Karpas-422 (cell line): ENCODE results near the gene TACR1. TPM values are rescaled to one million over a fixed set of nuclear protein-coding genes. Genes with fewer than 3 reads are reported as not detected.

ENCODE experiments used
- DNase-seq: peaks from one replicate; pipeline ENCODE4 v3.0.0-alpha.2; 2015
- H2AFZ ChIP-seq: fragments of 200-600 bp; sonication (generic); 2 replicates; pipeline ENCODE4 v1.6.1; 2014; ENCODE audit warnings: antibody characterized with exemption, low read length, mixed read lengths
- H3K27ac ChIP-seq: fragments of 200-600 bp; sonication (generic); 2 replicates; pipeline ENCODE4 v1.5.1; 2014; ENCODE audit warnings: mild to moderate bottlenecking, low read length, moderate library complexity
- H3K27me3 ChIP-seq: fragments of 200-600 bp; sonication (generic); 2 replicates; pipeline ENCODE4 v1.6.1; 2014; ENCODE audit warnings: low read length, mixed read lengths
- H3K36me3 ChIP-seq: fragments of 200-600 bp; sonication (generic); 2 replicates; pipeline ENCODE4 v1.6.1; 2014; ENCODE audit warnings: low read length, mixed read lengths; ENCODE audit not compliant: insufficient read depth
- H3K4me1 ChIP-seq: fragments of 200-600 bp; sonication (generic); 2 replicates; pipeline ENCODE4 v1.6.1; 2014; ENCODE audit warnings: mild to moderate bottlenecking, low read length, mixed read lengths
- H3K4me2 ChIP-seq: fragments of 200-600 bp; sonication (generic); 2 replicates; pipeline ENCODE4 v1.6.1; 2014; ENCODE audit warnings: low read length, low read depth, mild to moderate bottlenecking; ENCODE audit not compliant: poor library complexity, severe bottlenecking
- H3K4me3 ChIP-seq: fragments of 200-600 bp; sonication (generic); 2 replicates; pipeline ENCODE4 v1.5.1; 2014; ENCODE audit warnings: mild to moderate bottlenecking, antibody characterized with exemption, low read length, mixed read lengths
- H3K79me2 ChIP-seq: fragments of 200-600 bp; sonication (generic); 2 replicates; pipeline ENCODE4 v1.6.1; 2014; ENCODE audit warnings: mild to moderate bottlenecking, low read length, mixed read lengths
- H3K9ac ChIP-seq: fragments of 200-600 bp; sonication (generic); 2 replicates; pipeline ENCODE4 v1.6.0; 2014; ENCODE audit warnings: low read length
- H3K9me2 ChIP-seq: fragments of 200-600 bp; sonication (generic), shearing (Covaris generic); replicated peaks from 2 replicates; pipeline ENCODE4 v1.6.0; 2014; ENCODE audit warnings: mild to moderate bottlenecking, low read length, moderate library complexity; ENCODE audit not compliant: insufficient read depth
- H3K9me3 ChIP-seq: fragments of 300-700, 200-600 bp; sonication (generic); 2 replicates; pipeline ENCODE4 v1.6.1; 2014; ENCODE audit warnings: low read length, mixed read lengths
- H4K20me1 ChIP-seq: fragments of 200-600 bp; sonication (generic); 2 replicates; pipeline ENCODE4 v1.6.1; 2014; ENCODE audit warnings: mild to moderate bottlenecking, antibody characterized with exemption, low read length, low read depth; ENCODE audit not compliant: insufficient read depth
- total RNA-seq: library from RNA; depleted of rRNA; stranded (reverse); fragments of >200 nt; shearing (Covaris generic); gene quantifications from 2 replicates; pipeline ENCODE4 v1.2.3, GENCODE V29; 2014; ENCODE audit warnings: low replicate concordance

The TACR1 gene
- total RNA-seq, 1 experiment from 2014 or later, result not detected

DNA sequence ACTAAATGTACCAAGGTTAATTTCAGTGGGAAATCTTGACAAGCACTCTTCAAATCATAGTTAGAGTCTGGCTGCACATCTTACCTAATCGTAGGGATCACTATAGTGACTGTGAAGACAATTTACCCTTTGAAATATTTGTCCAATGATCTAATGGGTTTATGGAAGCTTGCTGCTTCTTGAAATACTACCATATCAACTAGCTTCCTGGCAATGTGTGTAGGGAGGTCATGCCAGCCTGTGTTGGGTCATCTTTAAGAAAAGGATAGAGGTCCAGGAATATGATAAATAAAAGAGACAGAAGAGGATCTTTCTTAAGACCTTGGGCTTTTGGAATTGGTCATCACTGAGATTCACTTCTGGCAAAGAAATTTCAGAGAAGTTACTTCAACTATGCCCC lies 156.5 kb downstream of the TACR1 start:
- no peak overlapping the region for H3K27ac ChIP-seq

DNA sequence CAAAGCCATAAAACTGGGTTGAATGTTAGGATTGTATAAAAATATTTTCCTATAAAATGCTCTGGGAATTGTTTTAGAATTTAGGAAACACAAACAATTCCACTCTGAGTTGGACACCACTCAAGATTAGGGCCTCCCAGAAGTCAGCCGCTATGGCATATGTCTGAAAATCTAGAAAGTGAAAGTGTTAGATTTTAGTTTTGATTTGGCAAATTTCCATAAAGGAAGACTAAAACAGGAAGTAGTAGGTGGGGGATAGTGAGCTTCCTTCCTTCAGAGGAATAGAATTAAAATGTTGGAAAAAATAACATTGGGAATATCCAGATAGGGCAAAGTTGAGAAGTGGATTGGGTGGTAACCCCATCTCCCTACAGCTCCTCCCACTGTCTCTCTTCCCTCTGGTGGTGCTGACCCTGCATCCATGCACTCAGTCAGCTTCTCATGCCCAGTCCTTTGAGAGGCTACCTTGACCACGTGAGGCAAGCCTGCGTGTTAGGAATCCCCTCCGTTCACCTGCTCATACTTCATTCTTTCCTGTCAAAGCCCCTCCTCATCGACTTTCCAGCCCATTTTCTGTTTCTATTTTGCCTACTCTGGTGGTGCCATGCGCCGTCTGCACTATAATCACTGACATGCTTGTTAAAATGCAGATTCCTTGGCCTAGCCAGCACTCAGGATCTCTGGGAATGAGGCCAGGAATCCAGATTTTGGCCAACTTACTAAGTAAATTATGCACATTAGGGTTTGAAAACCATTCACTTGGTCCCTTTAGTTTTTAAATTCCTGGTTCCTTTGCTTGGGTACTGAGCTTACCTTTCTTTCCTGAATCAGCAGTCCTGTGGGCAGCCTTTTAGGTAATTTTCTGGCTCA lies 157.4 kb downstream of the TACR1 start:
- H3K4me1 ChIP-seq, result no peaks in the 10 kb centered on the region
- no peak overlapping the region for H3K4me3 ChIP-seq
- H3K27ac ChIP-seq, result no peak overlapping the region
- no peaks in the 10 kb centered on the region for H3K9me3 ChIP-seq
- no peak overlapping the region for H3K9ac ChIP-seq
- no peak overlapping the region for H3K4me2 ChIP-seq
- H3K36me3 ChIP-seq, result no peaks in the 10 kb centered on the region
- no peaks in the 10 kb centered on the region for H4K20me1 ChIP-seq
- no peaks in the 10 kb centered on the region for H3K27me3 ChIP-seq
- H2AFZ ChIP-seq, result no peak overlapping the region
- no peaks in the 10 kb centered on the region for H3K9me2 ChIP-seq
- no peak for DNase-seq
- no peaks in the 10 kb centered on the region for H3K79me2 ChIP-seq

More for the DNA sequence above, 156.5 kb downstream of the TACR1 start:
- Histone ChIP-seq H3K79me2 (no peaks in the 10 kb centered on the region), H3K4me2 (no peak overlapping the region), H3K4me3 (no peak overlapping the region), H3K9ac (no peak overlapping the region), H3K27me3 (no peaks in the 10 kb centered on the region), H3K9me3 (no peaks in the 10 kb centered on the region), H3K36me3 (no peaks in the 10 kb centered on the region), H4K20me1 (no peaks in the 10 kb centered on the region), H3K9me2 (no peaks in the 10 kb centered on the region), H2AFZ (no peak overlapping the region), H3K4me1 (no peaks in the 10 kb centered on the region)
- no peak for DNase-seq

DNA sequence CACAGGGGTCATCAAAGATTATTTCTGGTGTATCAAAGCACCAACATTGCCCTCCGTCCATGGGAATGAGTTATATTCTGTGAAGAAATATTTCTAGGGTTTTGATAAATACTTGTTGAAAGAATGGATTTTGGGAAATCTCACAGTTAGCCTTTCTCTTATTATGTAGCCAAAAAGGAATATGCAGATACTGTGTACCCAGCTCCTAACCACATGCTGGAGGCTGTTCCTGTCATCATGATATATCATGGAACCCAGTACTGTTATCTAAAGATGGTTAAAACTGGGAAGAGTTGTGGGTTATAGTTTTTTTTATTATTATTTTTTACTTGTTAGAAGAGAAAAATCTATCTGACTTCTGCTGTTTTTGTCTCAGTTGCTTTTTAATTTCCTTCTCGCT lies 158.1 kb downstream of the TACR1 start:
- no peak for DNase-seq
- Histone ChIP-seq H3K27ac (no peak overlapping the region), H3K79me2 (no peaks in the 10 kb centered on the region), H3K4me3 (no peak overlapping the region), H3K9ac (no peak overlapping the region), H3K4me1 (no peaks in the 10 kb centered on the region), H3K27me3 (no peaks in the 10 kb centered on the region), H2AFZ (no peak overlapping the region), H3K9me3 (no peaks in the 10 kb centered on the region), H3K4me2 (no peak overlapping the region), H4K20me1 (no peaks in the 10 kb centered on the region), H3K36me3 (no peaks in the 10 kb centered on the region), H3K9me2 (no peaks in the 10 kb centered on the region)

DNA sequence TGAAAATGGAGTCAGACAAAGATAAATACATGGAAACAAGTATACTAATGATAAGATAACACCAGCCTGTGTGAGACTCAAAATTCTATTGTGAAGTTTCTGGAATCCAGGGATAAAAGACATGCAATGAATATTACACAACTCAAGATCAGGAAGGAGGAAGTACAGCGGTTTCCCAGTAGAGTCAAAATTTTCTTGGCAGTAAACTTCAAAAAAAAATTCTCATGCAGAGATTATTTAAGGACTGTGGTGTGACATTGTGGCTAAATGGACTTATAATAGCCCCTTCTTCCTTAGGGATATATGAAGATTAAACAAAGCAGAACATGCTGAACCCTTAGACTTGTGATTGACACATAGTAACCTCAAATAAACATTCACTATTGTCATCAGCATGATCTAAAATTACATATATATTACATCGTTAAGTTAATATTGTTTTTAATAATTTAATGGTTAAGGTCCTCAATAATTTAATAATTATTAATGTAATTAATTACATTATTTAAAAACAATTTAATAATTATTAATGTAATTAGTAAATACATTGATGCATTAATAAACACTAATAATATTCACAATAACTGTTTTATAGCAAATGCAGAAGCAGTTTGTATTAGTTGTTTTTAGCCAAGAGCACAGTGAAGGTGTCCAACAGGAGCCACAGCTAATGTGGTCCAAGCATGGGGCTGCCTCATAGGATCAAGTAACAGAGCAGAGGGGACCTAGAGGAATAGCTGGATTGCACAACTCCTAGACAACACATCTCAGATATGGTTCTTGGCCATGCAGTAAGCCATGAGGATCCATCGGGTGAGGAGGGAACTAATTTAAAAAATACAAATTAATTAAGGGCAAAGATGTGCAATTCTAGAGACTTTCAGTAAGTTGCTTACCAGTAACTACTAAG lies 163.6 kb downstream of the TACR1 start:
- Histone ChIP-seq H2AFZ (no peak overlapping the region), H3K9me2 (no peaks in the 10 kb centered on the region), H3K4me2 (no peak overlapping the region), H3K27me3 (no peaks in the 10 kb centered on the region), H4K20me1 (no peaks in the 10 kb centered on the region), H3K9ac (no peak overlapping the region), H3K79me2 (no peaks in the 10 kb centered on the region), H3K27ac (no peak overlapping the region), H3K4me3 (no peak overlapping the region), H3K36me3 (no peaks in the 10 kb centered on the region), H3K4me1 (no peaks in the 10 kb centered on the region), H3K9me3 (no peaks in the 10 kb centered on the region)
- DNase-seq, result no peak

DNA sequence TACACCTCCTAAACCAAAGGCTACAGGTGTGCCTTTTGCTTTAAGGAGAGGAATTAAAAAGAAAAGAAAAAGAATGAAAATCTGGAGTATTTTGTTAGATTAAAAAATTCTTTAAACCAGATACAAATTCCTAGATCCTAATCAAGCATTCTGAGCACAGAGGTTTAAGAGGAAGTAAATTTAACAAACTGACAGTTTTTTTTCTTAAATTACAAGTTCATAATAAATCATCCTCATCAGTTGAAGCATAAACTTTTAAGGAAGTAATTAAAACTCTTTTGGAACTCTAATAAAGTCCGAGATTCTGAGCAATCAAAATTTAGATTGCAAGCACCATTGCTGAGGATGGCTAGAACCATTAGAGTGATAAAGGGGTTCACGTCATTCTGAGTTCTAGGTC lies 165.8 kb downstream of the TACR1 start:
- no peaks in the 10 kb centered on the region for H3K9me2 ChIP-seq
- H2AFZ ChIP-seq, result no peak overlapping the region; the same call in 1 of the 2 replicates
- H3K79me2 ChIP-seq, result no peaks in the 10 kb centered on the region
- no peaks in the 10 kb centered on the region for H3K4me1 ChIP-seq
- H3K9ac ChIP-seq, result no peak overlapping the region
- H4K20me1 ChIP-seq, result no peaks in the 10 kb centered on the region
- DNase-seq, result no peak
- H3K36me3 ChIP-seq, result no peaks in the 10 kb centered on the region
- H3K4me3 ChIP-seq, result no peak overlapping the region
- no peak overlapping the region for H3K4me2 ChIP-seq
- no peaks in the 10 kb centered on the region for H3K27me3 ChIP-seq
- no peaks in the 10 kb centered on the region for H3K9me3 ChIP-seq
- no peak overlapping the region for H3K27ac ChIP-seq

DNA sequence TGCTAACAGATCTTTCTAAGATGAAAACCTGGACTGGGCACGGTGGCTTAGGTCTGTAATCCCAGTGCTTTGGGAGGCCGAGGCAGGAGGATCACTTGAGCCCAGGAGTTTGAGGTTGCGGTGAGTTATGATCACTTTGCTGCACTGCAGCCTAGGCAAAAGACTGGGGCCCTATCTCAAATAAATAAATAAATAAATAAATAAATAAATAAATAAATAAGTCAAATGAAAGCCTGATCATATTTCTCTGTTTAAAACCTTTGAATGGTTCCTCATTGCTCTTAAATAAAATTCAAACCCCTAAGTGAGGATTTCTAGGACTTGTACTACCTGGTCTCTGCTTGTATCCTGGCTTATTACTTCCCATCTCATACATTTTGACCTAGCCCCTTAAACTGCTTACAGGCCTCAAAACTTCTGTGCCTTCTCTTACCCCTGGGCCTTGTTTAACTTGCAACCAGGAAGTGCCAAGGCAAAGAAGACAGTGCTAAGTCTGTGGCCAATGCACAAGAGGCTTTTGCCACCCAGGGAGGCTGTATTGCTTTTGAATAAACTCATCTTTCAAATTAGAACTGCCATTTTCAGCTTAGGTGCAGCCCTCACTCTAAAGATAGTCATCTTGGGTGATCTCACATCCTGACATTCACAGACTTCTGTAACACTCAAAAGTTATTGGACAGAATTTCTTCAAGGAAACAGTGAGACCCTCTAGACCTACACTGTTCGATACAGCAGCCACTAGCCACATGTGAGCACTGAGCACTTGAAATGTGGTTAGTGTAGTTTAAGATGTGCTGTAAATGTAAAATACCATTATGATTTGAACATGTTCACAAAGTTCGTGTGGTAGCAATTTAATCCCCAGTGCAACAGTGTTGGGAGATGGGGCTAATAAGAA lies 167.2 kb downstream of the TACR1 start:
- DNase-seq, result no peak
- H3K9me3 ChIP-seq, result no peaks in the 10 kb centered on the region
- H3K4me2 ChIP-seq, result no peak overlapping the region
- H3K9me2 ChIP-seq, result no peaks in the 10 kb centered on the region
- no peaks in the 10 kb centered on the region for H3K36me3 ChIP-seq
- no peaks in the 10 kb centered on the region for H3K79me2 ChIP-seq
- no peaks in the 10 kb centered on the region for H3K27me3 ChIP-seq
- no peak overlapping the region for H3K9ac ChIP-seq
- H4K20me1 ChIP-seq, result no peaks in the 10 kb centered on the region
- no peak overlapping the region for H3K27ac ChIP-seq
- no peak overlapping the region for H2AFZ ChIP-seq
- no peaks in the 10 kb centered on the region for H3K4me1 ChIP-seq
- H3K4me3 ChIP-seq, result no peak overlapping the region

DNA sequence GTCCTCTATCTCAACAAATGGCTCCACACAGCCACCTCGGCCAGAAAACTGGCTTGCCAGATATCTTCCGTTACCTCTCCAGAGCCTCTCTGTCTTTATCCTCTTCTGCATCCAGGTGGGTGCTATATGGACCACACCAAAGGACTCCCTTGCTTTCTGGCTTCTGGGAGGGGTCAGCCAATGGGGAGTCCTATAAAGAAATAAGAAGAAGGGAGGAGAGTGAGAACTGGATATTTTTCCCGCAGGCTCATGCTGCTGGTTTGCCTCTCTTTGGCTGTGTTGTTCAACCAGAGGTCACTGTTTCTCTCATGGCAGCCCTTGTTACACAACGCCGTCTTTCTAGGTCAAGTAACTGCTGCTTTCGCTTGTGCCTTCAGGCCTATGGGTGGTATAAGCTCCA lies 168.1 kb downstream of the TACR1 start:
- no peaks in the 10 kb centered on the region for H3K79me2 ChIP-seq
- no peak for DNase-seq
- no peaks in the 10 kb centered on the region for H3K27me3 ChIP-seq
- no peaks in the 10 kb centered on the region for H3K9me3 ChIP-seq
- H3K4me3 ChIP-seq, result no peak overlapping the region
- H4K20me1 ChIP-seq, result no peaks in the 10 kb centered on the region
- H3K9me2 ChIP-seq, result no peaks in the 10 kb centered on the region
- no peak overlapping the region for H2AFZ ChIP-seq
- H3K27ac ChIP-seq, result no peak overlapping the region
- H3K4me1 ChIP-seq, result no peaks in the 10 kb centered on the region
- no peak overlapping the region for H3K9ac ChIP-seq
- no peak overlapping the region for H3K4me2 ChIP-seq
- no peaks in the 10 kb centered on the region for H3K36me3 ChIP-seq
